ENCODE results near the gene PARP15.
"Not testable (repeated sequence)": the region's sequence is repeated elsewhere in the genome, so short reads cannot be mapped to it uniquely, and the experiment has no call there.

The PARP15 gene

DNA sequence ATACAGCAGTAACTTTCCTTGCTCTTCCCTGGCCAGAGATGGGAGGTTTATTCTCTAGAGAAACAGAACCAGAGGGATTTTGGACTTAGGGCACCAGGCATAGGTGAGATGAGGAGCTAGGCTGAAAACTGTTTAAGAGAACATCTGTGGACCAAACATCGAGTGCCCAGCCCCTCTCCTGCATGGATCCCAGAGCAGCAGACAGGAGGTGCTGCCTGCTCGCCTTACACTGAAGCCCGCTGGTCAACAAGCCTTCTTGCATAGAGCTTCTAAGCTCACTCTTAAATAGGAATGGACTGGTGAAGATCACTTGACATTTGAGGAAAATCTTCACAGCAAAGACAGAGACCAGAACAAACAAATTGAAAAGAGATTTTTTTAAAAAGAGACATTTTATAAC lies 41.2 kb downstream of the PARP15 start:
- no peak for DNase-seq (ENCODE audit: low read depth in 2 of 2)

GRCh38 chr3:122619040-122619439 lies 41.6 kb downstream of the PARP15 start:
- no peak for DNase-seq (ENCODE audit: low read depth in 2 of 2)

DNA sequence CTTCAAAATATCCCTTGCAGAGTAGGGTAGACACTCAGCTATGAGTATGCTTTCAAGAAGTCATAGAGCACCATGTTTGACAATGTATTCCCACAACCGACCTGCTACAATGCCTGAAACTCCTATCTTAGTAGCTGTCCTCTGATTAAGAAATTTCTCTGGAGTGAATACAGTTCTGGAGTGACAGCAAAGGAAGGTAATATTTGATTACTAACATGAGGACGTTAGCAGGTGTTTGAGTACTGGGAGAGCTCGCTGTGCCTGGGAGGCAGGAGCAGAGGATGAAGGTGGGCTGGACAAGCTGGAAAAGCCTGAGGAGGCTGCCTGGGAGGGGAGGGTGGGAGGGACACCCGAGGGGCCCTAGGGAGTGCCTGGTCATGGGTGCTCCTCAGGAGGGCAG lies 42.9 kb downstream of the PARP15 start:
- DNase-seq (ENCODE audit: low read depth in 2 of 2), result no peak

- DNase-seq (ENCODE audit: low read depth in 2 of 2), result no peak
Measured at GRCh38 chr3:122621112-122621511, 43.7 kb downstream of the PARP15 start.

- no peak for DNase-seq (ENCODE audit: low read depth in 2 of 2)
Measured at GRCh38 chr3:122623031-122623829, 45.8 kb downstream of the PARP15 start.

- DNase-seq (ENCODE audit: low read depth in 2 of 2), result no peak
Measured at GRCh38 chr3:122626515-122627180, 49.2 kb downstream of the PARP15 start.

- no peak for DNase-seq (ENCODE audit: low read depth in 2 of 2)
Measured at GRCh38 chr3:122627301-122627700, 49.9 kb downstream of the PARP15 start.

DNA sequence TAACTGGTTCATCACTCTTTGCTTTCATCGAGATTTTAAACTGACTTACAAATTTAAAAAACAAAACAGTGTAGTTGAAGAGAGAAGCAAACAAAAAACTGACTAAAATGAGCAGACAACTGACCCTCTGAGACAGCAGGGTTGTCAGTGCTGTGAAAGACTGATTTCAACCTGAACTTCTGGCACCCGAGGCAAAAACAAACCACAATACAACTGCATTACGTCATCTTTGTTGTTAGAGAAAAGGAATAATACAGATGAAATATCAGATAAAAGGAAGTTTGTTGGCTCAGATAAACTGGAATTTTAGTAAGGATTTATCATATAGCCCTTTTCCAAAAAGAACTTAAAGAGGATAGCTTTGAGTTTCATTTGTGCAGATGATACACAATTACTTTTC lies 51.1 kb downstream of the PARP15 start:
- no peak for DNase-seq (ENCODE audit: low read depth in 2 of 2)

- DNase-seq (ENCODE audit: low read depth in 2 of 2), result no peak
Measured at GRCh38 chr3:122629763-122630162, 52.3 kb downstream of the PARP15 start.

GRCh38 chr3:122635789-122636188 lies 58.3 kb downstream of the PARP15 start:
- no peak for DNase-seq (ENCODE audit: low read depth in 2 of 2)

- DNase-seq (ENCODE audit: low read depth in 2 of 2), result no peak
Measured at GRCh38 chr3:122636697-122637096, 59.2 kb downstream of the PARP15 start.

DNA sequence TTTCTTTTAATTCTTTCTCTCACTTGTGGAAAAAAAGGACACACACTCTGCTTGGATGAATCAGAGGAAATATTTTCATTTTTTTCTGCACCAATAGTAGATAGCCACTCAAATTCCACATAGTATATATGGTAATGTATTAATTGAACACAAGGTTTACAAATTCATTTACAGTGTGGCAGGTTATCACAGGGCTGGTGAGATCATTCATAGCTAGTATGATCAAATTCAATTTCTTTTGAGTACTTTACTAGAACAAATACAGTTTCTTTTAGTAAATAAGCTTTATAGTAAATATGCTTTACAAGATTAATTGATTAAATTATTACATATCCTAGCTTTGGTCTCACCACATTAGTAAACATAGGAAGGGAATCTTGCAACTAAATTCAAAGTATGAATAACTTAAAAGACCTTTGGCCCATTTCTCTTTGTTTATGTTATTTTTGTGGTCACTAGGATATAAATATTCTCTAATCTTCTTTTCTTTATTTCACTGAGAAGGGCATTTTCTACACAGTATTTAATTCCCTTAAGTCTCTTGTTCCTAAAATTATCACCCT lies 63.1 kb downstream of the PARP15 start:
- no peak for DNase-seq (ENCODE audit: low read depth in 2 of 2)

- DNase-seq (ENCODE audit: low read depth in 2 of 2), result no peak
Measured at GRCh38 chr3:122642935-122643334, 65.5 kb downstream of the PARP15 start.

DNA sequence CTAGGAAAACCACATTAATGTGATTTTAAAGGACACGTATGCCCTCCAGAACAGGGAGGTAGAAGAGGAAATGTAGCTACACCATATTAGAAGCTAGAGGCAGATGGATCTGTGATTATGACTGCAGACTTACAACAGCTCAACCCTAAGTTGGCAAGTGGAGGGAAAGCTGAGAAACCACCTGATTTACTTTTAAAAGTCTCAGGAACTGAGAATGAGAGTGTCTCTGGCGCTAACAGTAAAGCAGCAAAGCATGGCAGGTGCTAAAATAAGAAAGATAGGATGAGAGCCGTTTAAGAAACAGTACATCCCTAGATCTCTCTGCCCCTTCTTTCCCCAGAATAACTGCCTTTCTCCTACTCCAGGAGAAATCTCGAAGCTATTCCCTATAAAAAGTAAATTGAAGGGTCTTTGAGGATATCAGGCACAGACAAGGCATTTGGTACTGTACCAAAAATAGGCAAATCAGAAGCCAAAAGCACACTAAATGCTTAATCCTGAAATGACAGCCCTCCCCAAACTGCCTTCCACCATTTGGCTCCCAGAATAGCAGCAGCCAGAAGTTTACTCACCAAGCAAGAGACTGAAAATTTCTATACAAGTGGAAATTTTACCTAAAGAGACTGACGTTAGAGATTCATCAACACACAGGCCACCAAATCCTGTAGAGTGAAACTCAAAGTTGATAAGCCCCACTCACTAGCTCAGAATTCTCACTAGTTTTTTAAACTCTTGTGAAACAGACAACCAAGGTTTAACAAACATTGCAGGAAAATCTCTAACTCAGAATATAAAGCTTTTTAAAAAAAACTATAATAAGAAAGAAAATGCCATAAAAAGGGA lies 68.9 kb downstream of the PARP15 start:
- no peak for DNase-seq (ENCODE audit: low read depth in 2 of 2)

DNA sequence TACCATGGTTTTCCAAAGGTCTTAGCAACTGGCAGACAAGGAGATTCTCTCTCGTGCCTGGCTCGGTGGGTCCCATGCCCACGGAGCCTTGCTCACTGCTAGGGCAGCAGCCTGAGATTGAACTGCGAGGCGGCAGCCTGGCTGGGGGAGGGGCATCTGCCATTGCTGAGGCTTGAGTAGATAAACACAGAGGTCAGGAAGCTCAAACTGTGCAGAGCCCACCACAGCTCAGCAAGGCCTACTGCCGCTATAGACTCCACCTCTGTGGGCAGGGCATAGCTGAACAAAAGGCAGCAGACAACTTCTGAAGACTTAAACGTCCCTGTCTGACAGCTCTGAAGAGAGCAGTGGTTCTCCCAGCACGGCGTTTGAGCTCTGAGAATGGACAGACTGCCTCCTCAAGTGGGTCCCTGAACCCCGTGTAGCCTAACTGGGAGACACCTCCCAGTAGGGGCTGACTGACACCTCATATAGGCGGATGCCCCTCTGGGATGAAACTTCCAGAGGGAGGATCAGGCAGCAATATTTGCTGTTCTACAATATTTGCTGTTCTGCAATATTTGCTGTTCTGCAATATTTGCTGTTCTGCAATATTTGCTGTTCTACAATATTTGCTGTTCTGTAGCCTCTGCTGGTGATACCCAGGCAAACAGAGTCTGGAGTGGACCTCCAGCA lies 73.9 kb downstream of the PARP15 start:
- DNase-seq (ENCODE audit: low read depth in 2 of 2), result not testable (repeated sequence)

- DNase-seq (ENCODE audit: low read depth in 2 of 2), result not testable (repeated sequence)
Measured at GRCh38 chr3:122651962-122652361, 74.5 kb downstream of the PARP15 start.

GRCh38 chr3:122658336-122658735 lies 80.9 kb downstream of the PARP15 start:
- not testable (repeated sequence) for DNase-seq (ENCODE audit: low read depth in 2 of 2)

DNA sequence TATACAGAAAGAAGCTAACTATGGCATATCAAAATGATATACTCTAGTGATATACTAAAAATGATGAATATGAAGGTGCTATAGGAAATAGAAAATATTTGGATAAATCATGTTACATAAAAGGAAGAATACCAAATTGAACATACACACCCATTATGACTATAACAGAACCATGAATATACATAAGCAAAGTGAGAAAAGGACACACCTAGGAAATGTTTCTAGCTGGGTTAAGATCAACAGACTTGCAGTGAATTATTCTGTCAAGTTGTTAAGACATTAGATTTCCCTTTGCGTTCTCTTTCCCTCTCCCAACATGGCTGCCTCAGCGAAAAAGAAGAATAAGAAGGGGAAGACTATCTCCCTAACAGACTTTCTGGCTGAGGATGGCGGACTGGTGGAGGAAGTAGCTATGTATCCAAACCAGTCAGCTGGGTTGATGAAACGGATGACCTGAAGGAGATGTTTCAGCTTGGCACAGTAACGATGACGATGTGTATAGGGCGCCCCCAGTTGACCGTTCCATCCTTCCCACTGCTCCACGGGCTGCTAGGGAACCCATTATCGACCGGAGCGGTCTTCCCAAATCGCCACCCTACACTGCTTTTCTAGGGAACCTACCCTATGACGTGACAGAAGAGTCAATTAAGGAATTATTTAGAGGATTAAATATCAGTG lies 83.0 kb downstream of the PARP15 start:
- DNase-seq (ENCODE audit: low read depth in 2 of 2), result no peak

DNA sequence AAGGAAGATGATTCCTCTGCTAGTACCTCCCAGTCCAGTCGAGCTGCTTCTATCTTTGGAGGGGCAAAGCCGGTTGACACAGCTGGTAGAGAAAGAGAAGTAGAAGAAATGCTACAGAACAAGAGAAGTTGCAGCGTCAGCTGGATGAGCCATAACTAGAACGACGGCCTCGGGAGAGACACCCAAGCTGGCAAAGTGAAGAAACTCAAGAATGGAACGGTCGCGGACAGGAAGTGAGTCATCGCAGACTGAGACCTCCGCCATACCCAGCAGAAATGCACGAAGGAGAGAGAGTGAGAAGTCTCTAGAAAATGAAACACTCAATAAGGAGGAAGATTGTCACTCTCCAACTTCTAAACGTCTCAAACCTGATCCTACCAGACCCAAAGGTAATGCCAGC lies 84.2 kb downstream of the PARP15 start:
- no peak for DNase-seq (ENCODE audit: low read depth in 2 of 2)

GRCh38 chr3:122662505-122662904 lies 85.1 kb downstream of the PARP15 start:
- no peak for DNase-seq (ENCODE audit: low read depth in 2 of 2)

- DNase-seq (ENCODE audit: low read depth in 2 of 2), result no peak
Measured at GRCh38 chr3:122665226-122665786, 87.9 kb downstream of the PARP15 start.

Data from stimulated activated CD4-positive, alpha-beta T cell treated with anti-CD3 and anti-CD28 coated beads, Interleukin-1b, Interleukin-23, amount 100 ng/mL, for 4 hours (primary cell).